HepG2 (cell line): ENCODE results near the gene DENND4B. TPM values are rescaled to one million over a fixed set of nuclear protein-coding genes. Genes with fewer than 3 reads are reported as not detected.

ENCODE experiments used
- ATAC-seq: fragments of 200-7000 bp; cut with Tn5 transposase; 3 replicates; pipeline ENCODE4 v1.9.1; 2020; ENCODE audit warnings: mild to moderate bottlenecking, moderate library complexity
- BruUV-seq: library from RNA; stranded (reverse); fragments of 400-500 nt; replicated peaks from 2 replicates; lab custom pipeline; 2021; lab: Mats Ljungman, UMichigan
- CTCF ChIA-PET: fragments of 300-600 bp; formaldehyde crosslinking; extraction: SDS; loops from one replicate; lab custom pipeline; 2021; ENCODE audit warnings: low total read pairs, inconsistent platforms, low intra/inter-chr PET ratio; lab: Yijun Ruan, JAX
- POLR2A ChIA-PET: fragments of 350-600 bp; sonication (Branson Sonifier 250); formaldehyde crosslinking; loops from one replicate; lab custom pipeline; 2020; ENCODE audit warnings: antibody characterized with exemption, inconsistent platforms; lab: Yijun Ruan, JAX
- DNase-seq: peaks from one replicate; pipeline ENCODE4 v3.0.0-alpha.2; 2015; ENCODE audit warnings: low spot score
- FAIRE-seq: peaks from 3 replicates; lab custom pipeline; 2011; peaks lifted over from hg19 to GRCh38; lab: Jason Lieb, UNC
- H2AFZ ChIP-seq: one replicate; pipeline ENCODE4 v1.6.1; 2011; ENCODE audit warnings: low read length, inconsistent platforms
- H3K27ac ChIP-seq: fragments of 300-600 bp; 3 replicates; pipeline ENCODE4 v1.8.0; 2011; ENCODE audit warnings: mixed run types, mild to moderate bottlenecking, mixed read lengths, low read length, inconsistent platforms; ENCODE audit not compliant: insufficient read depth; ENCODE audit errors: extremely low read length
- H3K27me3 ChIP-seq, 2 experiments: fragments of 200-600 bp in 1 of 2; 2 replicates in 1 of 2; 3 replicates in 1 of 2; pipeline versions ENCODE4 v1.6.0 to v1.8.0; 2011; ENCODE audit warnings: low read length in 2 of 2, mild to moderate bottlenecking in 2 of 2, moderate library complexity in 2 of 2, inconsistent platforms in 1 of 2; ENCODE audit not compliant: insufficient read depth in 2 of 2, control insufficient read depth in 1 of 2
- H3K36me3 ChIP-seq, 2 experiments: fragments of 200-600 bp in 1 of 2; replicated peaks in 1 of 2; 2 replicates in 1 of 2; 3 replicates in 1 of 2; pipeline versions ENCODE4 v1.5.1 to v1.8.0; 2011; ENCODE audit warnings: low read length in 2 of 2, inconsistent platforms in 1 of 2; ENCODE audit not compliant: insufficient read depth in 2 of 2, control insufficient read depth in 1 of 2
- H3K4me1 ChIP-seq: 2 replicates; pipeline ENCODE4 v1.5.1; 2012; ENCODE audit warnings: low read length, inconsistent platforms; ENCODE audit not compliant: insufficient read depth
- H3K4me2 ChIP-seq: 2 replicates; pipeline ENCODE4 v1.6.0; 2011; ENCODE audit warnings: low read depth, low read length, inconsistent platforms
- H3K4me3 ChIP-seq, 3 experiments: fragments of 200-600 bp in 1 of 3; sonication (generic), shearing (Covaris generic) in 1 of 3; replicated peaks in 1 of 3; 2 replicates each; pipeline ENCODE4 v1.5.1; 2011 to 2016; ENCODE audit warnings: low read length in 3 of 3, inconsistent platforms in 2 of 3, low read depth in 2 of 3, mild to moderate bottlenecking in 2 of 3, control low read depth in 1 of 3, mixed read lengths in 1 of 3; ENCODE audit not compliant: insufficient read depth in 1 of 3
- H3K79me2 ChIP-seq: one replicate; pipeline ENCODE4 v1.6.1; 2011; ENCODE audit warnings: low read length, inconsistent platforms; ENCODE audit not compliant: insufficient read depth
- H3K9ac ChIP-seq: 2 replicates; pipeline ENCODE4 v1.6.0; 2011; ENCODE audit warnings: mild to moderate bottlenecking, low read depth, low read length, inconsistent platforms; ENCODE audit not compliant: insufficient read depth
- H3K9me3 ChIP-seq: 2 replicates; pipeline ENCODE4 v1.5.1; 2012; ENCODE audit warnings: mild to moderate bottlenecking, low read length
- H4K20me1 ChIP-seq: 2 replicates; pipeline ENCODE4 v1.6.0; 2011; ENCODE audit warnings: inconsistent platforms, mild to moderate bottlenecking, low read length, moderate library complexity; ENCODE audit not compliant: insufficient read depth
- ATF7 ChIP-seq, 2 experiments: fragments of 450-650 bp in 1 of 2; sonication (generic) in 1 of 2; formaldehyde crosslinking in 1 of 2; IDR thresholded peaks; 2 replicates each; pipeline versions ENCODE4 v1.4.0 to v1.6.1; 2016 to 2020; ENCODE audit warnings: antibody characterized with exemption in 1 of 2, mild to moderate bottlenecking in 1 of 2, missing genetic modification reagents in 1 of 2
- CHD2 ChIP-seq: IDR thresholded peaks from 2 replicates; pipeline ENCODE4 v1.6.1; 2011; ENCODE audit warnings: low read depth, low read length, improper control_type of control experiment
- FOXK2 ChIP-seq: fragments of 450-650 bp; IDR thresholded peaks from 2 replicates; pipeline ENCODE4 v1.6.1; 2016
- FOXM1 ChIP-seq: sonication (generic); formaldehyde crosslinking; IDR thresholded peaks from 2 replicates; pipeline ENCODE4 v1.5.0; 2020; ENCODE audit warnings: missing genetic modification reagents
- GLI4 ChIP-seq: sonication (generic); formaldehyde crosslinking; IDR thresholded peaks from 2 replicates; pipeline ENCODE4 v1.5.1; 2020; ENCODE audit warnings: missing genetic modification reagents, mild to moderate bottlenecking, moderate library complexity, borderline replicate concordance
- GTF2F1 ChIP-seq: fragments of 150-350 bp; IDR thresholded peaks from 2 replicates; pipeline ENCODE4 v1.6.1; 2014; ENCODE audit warnings: low read length
- HCFC1 ChIP-seq: fragments of 150-350 bp; IDR thresholded peaks from 2 replicates; pipeline ENCODE4 v1.6.1; 2014; ENCODE audit warnings: low read depth, low read length
- SUZ12 ChIP-seq: fragments of 150-350 bp; IDR thresholded peaks from 2 replicates; pipeline ENCODE4 v1.6.1; 2014; ENCODE audit warnings: low read depth, low read length
- ZBTB8A ChIP-seq: sonication (generic); formaldehyde crosslinking; IDR thresholded peaks from 2 replicates; pipeline ENCODE4 v1.4.0; 2020; ENCODE audit warnings: mild to moderate bottlenecking, low read depth, missing genetic modification reagents, borderline replicate concordance
- ZEB1 ChIP-seq: IDR thresholded peaks from 2 replicates; pipeline ENCODE4 v1.6.1; 2012; ENCODE audit warnings: mild to moderate bottlenecking, low read depth, inconsistent platforms; ENCODE audit not compliant: insufficient replicate concordance
- ZNF292 ChIP-seq: sonication (generic); formaldehyde crosslinking; IDR thresholded peaks from 2 replicates; pipeline ENCODE4 v1.8.1; 2022; ENCODE audit warnings: mild to moderate bottlenecking, low read depth, missing genetic modification reagents, borderline replicate concordance
- ZNF431 ChIP-seq: sonication (generic); formaldehyde crosslinking; IDR thresholded peaks from 2 replicates; pipeline ENCODE4 v1.9.0; 2022; ENCODE audit warnings: missing genetic modification reagents, low read depth, mild to moderate bottlenecking, borderline replicate concordance
- ZNF776 ChIP-seq: sonication (generic); formaldehyde crosslinking; IDR thresholded peaks from 2 replicates; pipeline ENCODE4 v1.4.0; 2020; ENCODE audit warnings: mild to moderate bottlenecking, missing genetic modification reagents
- ZSCAN29 ChIP-seq: sonication (generic); formaldehyde crosslinking; conservative IDR thresholded peaks from 2 replicates; pipeline ENCODE4 v1.4.0; 2020; ENCODE audit warnings: mild to moderate bottlenecking, missing genetic modification reagents
- WGBS: methylation state at CpG from one replicate; pipeline ENCODE4 v1.1.6; 2017; ENCODE audit warnings: low lambda C conversion rate; 5-methylcytosine and 5-hydroxymethylcytosine counted together
- in situ Hi-C: cut with HindIII; loops from 2 replicates; pipeline ENCODE4 v1.10.0; 2017; ENCODE audit warnings: low pct_unique_long_range_greater_than_20kb; ENCODE audit not compliant: extremely low pct_ligation_motif_present
- intact Hi-C: fragments of 100-400 bp; cut with micrococcal nuclease; formaldehyde crosslinking; loops from one replicate; pipeline ENCODE4 v1.10.0; 2022; ENCODE audit not compliant: unreplicated experiment
- polyA plus RNA-seq, 8 experiments: library from polyadenylated mRNA; depleted of rRNA in 3 of 8; stranded (reverse) in 7 of 8; unstranded in 1 of 8; fragments of >200 nt; fragmentation: Illumina TruSeq in 4 of 8; extraction: Trizol in 4 of 8; gene quantifications; 2 replicates each; pipeline versions ENCODE4 v1.2.1 to v1.2.3, GENCODE V29; 2011 to 2016; ENCODE audit warnings: low read depth in 4 of 8, missing spikeins in 1 of 8, mixed read lengths in 1 of 8; ENCODE audit not compliant: insufficient read depth in 1 of 8
- total RNA-seq, 5 experiments: library from RNA; depleted of rRNA; stranded (reverse); fragments of >200 nt; fragmentation: Illumina TruSeq; extraction: Trizol; gene quantifications; 2 replicates each; pipeline ENCODE4 v1.2.3, GENCODE V29; 2016; ENCODE audit warnings: low read depth in 1 of 5

The DENND4B gene
- total and polyA plus RNA-seq, 2 of the 13 experiments (the other 11 are each of a cell fraction or from before 2014, with no cell fraction given) = 15.1 to 20.3 TPM

DNA sequence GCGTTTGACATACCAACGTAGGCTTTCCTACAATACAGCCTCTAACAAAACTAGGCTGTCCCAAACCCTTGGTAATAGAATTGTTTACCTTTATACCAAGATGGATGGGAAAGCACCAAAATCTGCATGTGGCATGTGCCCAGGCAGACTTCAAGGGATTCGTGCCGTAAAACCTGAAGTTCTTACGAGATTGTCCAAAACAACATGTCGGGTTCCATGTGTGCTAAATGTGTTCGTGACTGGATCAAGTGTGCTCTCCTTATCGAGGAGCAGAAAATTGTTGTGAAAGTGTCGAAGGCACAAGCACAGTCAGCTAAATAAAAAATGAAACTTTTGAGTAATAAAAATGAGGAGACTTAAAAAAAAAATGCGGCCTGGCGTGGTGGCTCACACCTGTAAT lies 49.1 kb upstream of the DENND4B start:
- Histone ChIP-seq H3K9ac (no peak overlapping the region), H3K27ac (no peak overlapping the region), H4K20me1 (peaks cover 12% of the 10 kb centered on the region), H3K27me3 (no peaks in the 10 kb centered on the region; a peak in 1 of 5 replicates), H3K4me2 (no peak overlapping the region), H3K79me2 (peaks cover 15% of the 10 kb centered on the region), H3K4me1 (peaks cover 42% of the 10 kb centered on the region), H3K9me3 (no peaks in the 10 kb centered on the region), H2AFZ (no peak overlapping the region), H3K4me3 (no peak overlapping the region), H3K36me3 (peaks cover 2 to 16% of the 10 kb centered on the region in 2 experiments; a peak in 4 of 5 replicates)
- in situ Hi-C loops = no loop called here
- WGBS = 97% methylated on average over 11 of the region's 11 CpGs
- POLR2A ChIA-PET = interaction anchor here (1.1 kb wide), 1 partner anchor 28 kb away, joined by 4 read pairs; the partner anchor contains the start of gene CREB3L4
- intact Hi-C loops = no loop called here
- ATAC-seq (no peak), FAIRE-seq (no peak), DNase-seq (no peak)
- CTCF ChIA-PET = no interaction called here
- no TSS peak for BruUV-seq
- TF ChIP-seq GLI4 (CRISPR knock-in tag) = no peak
- no peak for TF ChIP-seq ZNF292
- TF ChIP-seq ATF7 (IDR thresholded peaks at IDR 0.05) = no peak
- TF ChIP-seq ATF7 (CRISPR knock-in tag; IDR thresholded peaks at IDR 0.05) = no peak
- no peak for TF ChIP-seq ZBTB8A (CRISPR knock-in tag)
- TF ChIP-seq HCFC1 = no peak
- no peak for TF ChIP-seq CHD2
- no peak for TF ChIP-seq FOXK2
- no peak for TF ChIP-seq ZNF431 (CRISPR knock-in tag)

DNA sequence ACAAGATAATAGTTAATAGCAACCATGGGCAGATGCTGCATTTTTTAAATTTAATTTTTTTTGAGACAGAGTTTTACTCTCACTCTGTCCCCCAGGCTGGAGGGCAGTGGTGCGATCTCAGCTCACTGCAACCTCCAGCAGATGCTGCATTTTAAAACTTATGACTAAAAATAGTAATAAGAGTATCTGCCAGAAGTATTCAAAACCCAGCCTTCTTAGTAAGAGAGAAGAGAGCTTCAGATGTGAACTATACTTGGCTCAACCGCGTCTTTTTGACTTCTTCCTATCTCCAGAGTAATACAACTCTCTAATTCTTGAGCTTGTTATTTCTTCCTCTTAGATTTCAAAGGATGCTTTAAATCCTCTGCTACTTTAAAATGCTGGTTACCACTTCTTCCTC lies 48.7 kb upstream of the DENND4B start:
- DNase-seq (no peak), ATAC-seq (no peak), FAIRE-seq (no peak)
- H3K27me3 ChIP-seq = no peaks in the 10 kb centered on the region; a peak in 1 of 5 replicates
- in situ Hi-C loops = no loop called here
- POLR2A ChIA-PET = interaction anchor here (1.1 kb wide), 1 partner anchor 28 kb away, joined by 4 read pairs; the partner anchor contains the start of gene CREB3L4
- WGBS = 98% methylated on average over 3 of the region's 3 CpGs
- intact Hi-C loops = no loop called here
- CTCF ChIA-PET = no interaction called here
- no peak overlapping the region for H3K27ac ChIP-seq
- H3K36me3 ChIP-seq = peaks cover 2 to 16% of the 10 kb centered on the region in 2 experiments; a peak in 4 of 5 replicates
- no peak overlapping the region for H3K4me3 ChIP-seq
- H3K4me2 ChIP-seq = no peak overlapping the region
- H4K20me1 ChIP-seq = peaks cover 12% of the 10 kb centered on the region
- H2AFZ ChIP-seq = no peak overlapping the region
- H3K79me2 ChIP-seq = peaks cover 16% of the 10 kb centered on the region
- H3K4me1 ChIP-seq = peaks cover 39% of the 10 kb centered on the region
- no peak overlapping the region for H3K9ac ChIP-seq
- no peaks in the 10 kb centered on the region for H3K9me3 ChIP-seq
- no TSS peak for BruUV-seq
- TF ChIP-seq FOXM1 (CRISPR knock-in tag) = no peak
- TF ChIP-seq ZSCAN29 = no peak
- TF ChIP-seq ZEB1 = no peak
- no peak for TF ChIP-seq HCFC1
- TF ChIP-seq SUZ12 = no peak
- no peak for TF ChIP-seq ZNF776 (CRISPR knock-in tag)
- no peak for TF ChIP-seq GTF2F1
